H9 (cell line): Measurements from ENCODE around the gene ADAM33. TPM values are rescaled to one million over a fixed set of nuclear protein-coding genes. Genes with fewer than 3 reads are reported as not detected.

Source experiments
- DNase-seq: peaks from one replicate; pipeline ENCODE4 v3.0.0-alpha.2; 2017
- H2AFZ ChIP-seq: one replicate; pipeline ENCODE4 v1.6.1; 2013; ENCODE audit warnings: mild to moderate bottlenecking, low read length, control low read depth, moderate library complexity
- H2AK5ac ChIP-seq: 2 replicates; pipeline ENCODE4 v1.6.1; 2013; ENCODE audit warnings: low read length, control low read depth, mixed read lengths; ENCODE audit not compliant: insufficient read length
- H2BK120ac ChIP-seq: one replicate; pipeline ENCODE4 v1.6.1; 2013; ENCODE audit warnings: low read depth, mild to moderate bottlenecking, low read length, control low read depth, inconsistent platforms; ENCODE audit not compliant: poor library complexity, severe bottlenecking
- H2BK12ac ChIP-seq: 2 replicates; pipeline ENCODE4 v1.6.1; 2013; ENCODE audit warnings: low read length, control low read depth, mixed read lengths, low read depth; ENCODE audit not compliant: insufficient read length
- H2BK15ac ChIP-seq: 2 replicates; pipeline ENCODE4 v1.6.1; 2013; ENCODE audit warnings: low read depth, low read length, control low read depth
- H2BK20ac ChIP-seq: one replicate; pipeline ENCODE4 v1.6.1; 2013; ENCODE audit warnings: low read depth, mild to moderate bottlenecking, low read length, control low read depth, inconsistent platforms; ENCODE audit not compliant: poor library complexity, severe bottlenecking
- H2BK5ac ChIP-seq: 2 replicates; pipeline ENCODE4 v1.6.1; 2013; ENCODE audit warnings: low read length, control low read depth, mixed read lengths; ENCODE audit not compliant: insufficient read length
- H3K14ac ChIP-seq: 2 replicates; pipeline ENCODE4 v1.6.1; 2013; ENCODE audit warnings: low read length, control low read depth; ENCODE audit not compliant: insufficient read depth
- H3K18ac ChIP-seq: 2 replicates; pipeline ENCODE4 v1.6.1; 2013; ENCODE audit warnings: low read depth, mild to moderate bottlenecking, mixed read lengths, low read length, control low read depth; ENCODE audit not compliant: insufficient read length
- H3K23ac ChIP-seq: 2 replicates; pipeline ENCODE4 v1.6.1; 2013; ENCODE audit warnings: low read length, control low read depth, mixed read lengths, low read depth; ENCODE audit not compliant: insufficient read length
- H3K23me2 ChIP-seq: 2 replicates; pipeline ENCODE4 v1.6.1; 2013; ENCODE audit warnings: low read depth, mild to moderate bottlenecking, mixed read lengths, low read length, control low read depth; ENCODE audit not compliant: insufficient read length, poor library complexity, severe bottlenecking
- H3K27ac ChIP-seq: 2 replicates; pipeline ENCODE4 v1.5.1; 2013; ENCODE audit warnings: low read length, control low read depth, mixed read lengths, low read depth; ENCODE audit not compliant: insufficient read length
- H3K27me3 ChIP-seq: 2 replicates; pipeline ENCODE4 v1.6.1; 2013; ENCODE audit warnings: low read length, control low read depth, inconsistent platforms; ENCODE audit not compliant: insufficient read depth
- H3K4ac ChIP-seq: 2 replicates; pipeline ENCODE4 v1.6.1; 2013; ENCODE audit warnings: low read depth, mild to moderate bottlenecking, control low read depth, inconsistent platforms, low read length, moderate library complexity
- H3K4me1 ChIP-seq: 2 replicates; pipeline ENCODE4 v1.6.1; 2013; ENCODE audit warnings: low read length, control low read depth, inconsistent platforms; ENCODE audit not compliant: insufficient read depth
- H3K4me2 ChIP-seq: 2 replicates; pipeline ENCODE4 v1.6.1; 2013; ENCODE audit warnings: low read length, control low read depth, mixed read lengths; ENCODE audit not compliant: insufficient read length, insufficient read depth
- H3K56ac ChIP-seq: 2 replicates; pipeline ENCODE4 v1.6.1; 2013; ENCODE audit warnings: low read depth, mild to moderate bottlenecking, mixed read lengths, low read length, control low read depth; ENCODE audit not compliant: insufficient read length
- H3K79me1 ChIP-seq: 2 replicates; pipeline ENCODE4 v1.6.1; 2013; ENCODE audit warnings: low read depth, mild to moderate bottlenecking, moderate library complexity, low read length, control low read depth, inconsistent platforms; ENCODE audit not compliant: insufficient read depth, poor library complexity, severe bottlenecking
- H3K79me2 ChIP-seq: 2 replicates; pipeline ENCODE4 v1.6.1; 2013; ENCODE audit warnings: low read length, control low read depth, inconsistent platforms; ENCODE audit not compliant: insufficient read depth
- H3K9ac ChIP-seq: 2 replicates; pipeline ENCODE4 v1.6.1; 2013; ENCODE audit warnings: low read length, control low read depth, mixed read lengths; ENCODE audit not compliant: insufficient read length; ENCODE audit errors: extremely low read depth
- H3K9me3 ChIP-seq: one replicate; pipeline ENCODE4 v1.6.1; 2013; ENCODE audit warnings: low read depth, low read length, inconsistent platforms; ENCODE audit not compliant: control insufficient read depth
- H3T11ph ChIP-seq: one replicate; pipeline ENCODE4 v1.6.1; 2013; ENCODE audit warnings: mild to moderate bottlenecking, low read length, control low read depth, inconsistent platforms
- H4K20me1 ChIP-seq: one replicate; pipeline ENCODE4 v1.6.1; 2013; ENCODE audit not compliant: control insufficient read depth, insufficient read length, insufficient read depth
- H4K5ac ChIP-seq: 2 replicates; pipeline ENCODE4 v1.6.1; 2013; ENCODE audit warnings: low read depth, mild to moderate bottlenecking, mixed read lengths, low read length, control low read depth; ENCODE audit not compliant: insufficient read length
- H4K8ac ChIP-seq: replicated peaks from 2 replicates; pipeline ENCODE4 v1.6.1; 2013; ENCODE audit warnings: low read length, control low read depth, mixed read lengths, low read depth; ENCODE audit not compliant: insufficient read length
- H4K91ac ChIP-seq: 2 replicates; pipeline ENCODE4 v1.6.1; 2013; ENCODE audit warnings: low read depth, mild to moderate bottlenecking, moderate library complexity, mixed read lengths, low read length, control low read depth; ENCODE audit not compliant: insufficient read length
- H3K27ac Mint-ChIP-seq, 3 experiments: 2 replicates in 2 of 3; 3 replicates in 1 of 3; pipeline ENCODE4 v1.8.0; 2020 to 2021; ENCODE audit warnings: mixed read lengths in 3 of 3, mild to moderate bottlenecking in 1 of 3, moderate library complexity in 1 of 3
- H3K27me3 Mint-ChIP-seq: 2 replicates; pipeline ENCODE4 v1.8.0; 2021; ENCODE audit warnings: low read depth, mild to moderate bottlenecking, moderate library complexity, mixed read lengths
- H3K36me3 Mint-ChIP-seq, 3 experiments: 2 replicates in 2 of 3; 3 replicates in 1 of 3; pipeline ENCODE4 v1.8.0; 2020 to 2021; ENCODE audit warnings: low read depth in 3 of 3, mixed read lengths in 3 of 3; ENCODE audit not compliant: insufficient read depth in 1 of 3
- H3K4me1 Mint-ChIP-seq, 2 experiments: 2 replicates each; pipeline ENCODE4 v1.8.0; 2020; ENCODE audit warnings: mixed read lengths in 2 of 2
- H3K4me3 Mint-ChIP-seq, 2 experiments: 2 replicates in 1 of 2; 3 replicates in 1 of 2; pipeline ENCODE4 v1.8.0; 2020 to 2021; ENCODE audit warnings: mild to moderate bottlenecking in 2 of 2, mixed read lengths in 2 of 2, moderate library complexity in 1 of 2
- H3K9me3 Mint-ChIP-seq, 2 experiments: 2 replicates in 1 of 2; 3 replicates in 1 of 2; pipeline ENCODE4 v1.8.0; 2020; ENCODE audit warnings: mild to moderate bottlenecking in 2 of 2, mixed read lengths in 2 of 2, moderate library complexity in 1 of 2
- WGBS: extraction: QIAGEN DNeasy Blood & Tissue Kit; methylation state at CpG from one replicate; pipeline ENCODE4 v1.1.7; 2013; ENCODE audit warnings: missing lambda C conversion rate, low lambda C conversion rate, mixed read lengths; ENCODE audit not compliant: insufficient read length; ENCODE audit errors: extremely low coverage; 5-methylcytosine and 5-hydroxymethylcytosine counted together
- total RNA-seq: library from RNA; stranded (reverse); gene quantifications from 2 replicates; pipeline ENCODE4 v1.2.1, GENCODE V29; 2021
- TF ChIP-seq, protein P1 (sequence below): fragments of 200-600 bp; sonication (generic); conservative IDR thresholded peaks from 3 replicates; pipeline ENCODE4 v1.8.0; 2021; ENCODE audit warnings: antibody characterized with exemption, mild to moderate bottlenecking

The ADAM33 gene
- total RNA-seq, 1 experiment from 2014 or later = 4.0 TPM

DNA sequence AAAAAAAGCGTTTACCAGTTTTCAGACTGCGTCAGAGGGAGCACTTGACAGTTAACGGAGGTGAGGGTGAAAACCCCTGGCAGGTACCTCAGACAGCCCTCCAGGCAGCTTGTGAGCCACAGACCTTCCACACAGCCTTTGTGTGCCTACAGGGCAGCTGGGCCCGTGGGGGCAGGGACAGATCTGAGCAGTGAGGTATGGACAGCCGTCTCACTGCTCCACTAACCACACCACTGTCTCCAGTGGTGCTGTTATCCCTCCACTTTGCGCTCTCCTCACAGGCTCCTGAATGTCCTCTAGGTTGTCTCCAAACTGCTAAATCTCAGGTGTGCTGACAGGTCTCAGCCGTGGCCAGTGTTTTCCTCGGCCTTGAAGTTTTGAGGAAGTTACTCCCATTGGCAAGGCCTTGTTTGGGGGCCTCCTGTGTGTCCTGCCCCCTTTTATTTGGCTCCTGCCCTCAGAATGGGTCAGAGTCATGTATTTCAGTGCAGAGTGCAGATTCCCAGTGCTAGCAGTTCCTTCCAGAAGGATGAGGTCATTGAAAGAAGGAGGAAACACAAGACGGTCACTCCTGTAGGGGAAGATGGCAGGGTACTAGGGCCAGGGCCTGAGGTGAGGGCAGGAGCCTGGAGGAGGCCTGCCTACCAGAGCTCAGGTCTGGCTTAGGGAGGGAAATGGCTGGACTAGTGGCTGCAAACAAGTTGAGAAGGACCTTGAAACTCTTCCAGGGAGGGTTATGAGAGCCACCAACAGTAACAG lies 30.4 kb downstream of the ADAM33 start:
- Histone ChIP-seq H3K9ac (no peak overlapping the region), H2BK15ac (no peak overlapping the region), H3K4ac (no peak overlapping the region), H3K18ac (no peak overlapping the region), H3K4me1 (no peaks in the 10 kb centered on the region), H3T11ph (no peak overlapping the region), H2BK120ac (no peak overlapping the region), H4K5ac (no peak overlapping the region), H3K9me3 (no peaks in the 10 kb centered on the region), H4K20me1 (no peaks in the 10 kb centered on the region), H3K14ac (no peak overlapping the region), H2BK5ac (no peak overlapping the region), H3K27ac (no peak overlapping the region), H3K23ac (no peak overlapping the region), H3K79me1 (no peaks in the 10 kb centered on the region), H4K8ac (no peak overlapping the region), H3K56ac (no peak overlapping the region), H2AFZ (no peak overlapping the region), H3K4me2 (no peak overlapping the region), H2AK5ac (no peak overlapping the region), H3K23me2 (no peaks in the 10 kb centered on the region), H2BK12ac (no peak overlapping the region), H3K79me2 (no peaks in the 10 kb centered on the region), H2BK20ac (no peak overlapping the region), H4K91ac (no peak overlapping the region), H3K27me3 (no peaks in the 10 kb centered on the region)
- peaks cover 13 to 16% of the 10 kb centered on the region in 2 experiments for H3K4me1 Mint-ChIP-seq
- H3K36me3 Mint-ChIP-seq = peaks cover 0 to 6% (median 0%) of the 10 kb centered on the region in 3 experiments; a peak in 4 of 7 replicates
- TF ChIP-seq, protein P1, sequence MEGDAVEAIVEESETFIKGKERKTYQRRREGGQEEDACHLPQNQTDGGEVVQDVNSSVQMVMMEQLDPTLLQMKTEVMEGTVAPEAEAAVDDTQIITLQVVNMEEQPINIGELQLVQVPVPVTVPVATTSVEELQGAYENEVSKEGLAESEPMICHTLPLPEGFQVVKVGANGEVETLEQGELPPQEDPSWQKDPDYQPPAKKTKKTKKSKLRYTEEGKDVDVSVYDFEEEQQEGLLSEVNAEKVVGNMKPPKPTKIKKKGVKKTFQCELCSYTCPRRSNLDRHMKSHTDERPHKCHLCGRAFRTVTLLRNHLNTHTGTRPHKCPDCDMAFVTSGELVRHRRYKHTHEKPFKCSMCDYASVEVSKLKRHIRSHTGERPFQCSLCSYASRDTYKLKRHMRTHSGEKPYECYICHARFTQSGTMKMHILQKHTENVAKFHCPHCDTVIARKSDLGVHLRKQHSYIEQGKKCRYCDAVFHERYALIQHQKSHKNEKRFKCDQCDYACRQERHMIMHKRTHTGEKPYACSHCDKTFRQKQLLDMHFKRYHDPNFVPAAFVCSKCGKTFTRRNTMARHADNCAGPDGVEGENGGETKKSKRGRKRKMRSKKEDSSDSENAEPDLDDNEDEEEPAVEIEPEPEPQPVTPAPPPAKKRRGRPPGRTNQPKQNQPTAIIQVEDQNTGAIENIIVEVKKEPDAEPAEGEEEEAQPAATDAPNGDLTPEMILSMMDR = no peak
- no peak for DNase-seq
- WGBS = no CpG with 5 or more reads among the region's 9 CpGs
- H3K9me3 Mint-ChIP-seq = no peaks in the 10 kb centered on the region
- no peaks in the 10 kb centered on the region for H3K27me3 Mint-ChIP-seq
- peak overlapping the region in 2 of 3 experiments; percentile 3 to 48; a peak in 1 of 7 replicates for H3K27ac Mint-ChIP-seq
- H3K4me3 Mint-ChIP-seq = no peak overlapping the region; a peak in 1 of 5 replicates
